DMS153 treated with DMSO at 0.1 percent for 48 hours (cell line): ENCODE results near the gene GPR146.
A peak's percentile ranks its signal among the peaks of the same experiment; 100 is the strongest.

ENCODE experiments used
- DNase-seq: peaks from one replicate; lab custom pipeline; 2025; ENCODE audit not compliant: unreplicated experiment; lab: John Stamatoyannopoulos, UW

The GPR146 gene

DNA sequence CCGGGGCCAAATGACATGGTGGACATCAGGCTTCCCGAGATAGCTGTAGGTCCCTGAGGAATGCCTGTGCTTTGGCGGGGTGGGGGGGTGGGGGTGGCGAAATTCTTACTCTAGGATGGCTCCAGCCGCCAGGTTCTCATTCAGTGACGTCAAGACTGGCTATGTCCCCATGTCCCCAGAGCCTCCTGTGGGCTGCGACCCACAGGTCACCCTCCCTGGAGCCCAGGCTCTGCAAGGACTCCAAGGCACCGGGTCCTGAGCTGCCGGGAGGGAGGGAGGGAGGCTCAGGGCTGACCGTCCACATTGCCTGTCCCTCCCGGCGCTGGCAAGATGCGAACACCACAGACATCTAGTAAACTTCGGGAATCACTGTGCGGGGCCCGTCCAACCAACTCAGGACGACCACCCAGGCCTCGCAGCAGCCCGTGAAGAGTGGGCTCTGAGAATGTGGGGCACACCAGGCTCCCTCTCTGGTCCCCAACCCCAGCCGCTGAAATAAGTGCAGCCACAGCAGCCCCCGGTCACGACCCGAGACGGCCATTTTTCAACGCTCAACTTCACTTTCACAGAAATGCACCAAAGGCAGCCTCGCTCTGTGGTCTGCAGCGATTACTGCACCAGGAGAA is 12.6 kb downstream of the GPR146 start:
- DNase-seq = no peak

GRCh38 chr7:1057416-1058291 is 13.3 kb downstream of the GPR146 start:
- DNase-seq = no peak

DNA sequence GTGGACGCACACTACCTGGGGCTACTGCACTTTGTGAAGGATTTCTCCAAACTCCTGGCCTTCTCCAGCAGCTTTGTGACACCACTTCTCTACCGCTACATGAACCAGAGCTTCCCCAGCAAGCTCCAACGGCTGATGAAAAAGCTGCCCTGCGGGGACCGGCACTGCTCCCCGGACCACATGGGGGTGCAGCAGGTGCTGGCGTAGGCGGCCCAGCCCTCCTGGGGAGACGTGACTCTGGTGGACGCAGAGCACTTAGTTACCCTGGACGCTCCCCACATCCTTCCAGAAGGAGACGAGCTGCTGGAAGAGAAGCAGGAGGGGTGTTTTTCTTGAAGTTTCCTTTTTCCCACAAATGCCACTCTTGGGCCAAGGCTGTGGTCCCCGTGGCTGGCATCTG is 14.0 kb downstream of the GPR146 start:
- no peak for DNase-seq

DNA sequence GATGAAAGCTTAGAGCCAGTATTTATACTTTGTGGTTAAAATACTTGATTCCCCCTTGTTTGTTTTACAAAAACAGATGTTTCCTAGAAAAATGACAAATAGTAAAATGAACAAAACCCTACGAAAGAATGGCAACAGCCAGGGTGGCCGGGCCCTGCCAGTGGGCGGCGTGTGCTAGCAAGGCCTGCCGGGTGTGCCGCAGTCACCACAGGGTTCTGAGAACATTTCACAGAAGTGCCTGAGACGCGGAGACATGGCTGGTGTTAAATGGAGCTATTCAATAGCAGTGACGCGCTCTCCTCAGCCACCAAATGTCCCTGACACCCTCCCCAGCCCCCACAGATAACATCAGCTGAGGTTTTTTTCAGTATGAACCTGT is 14.5 kb downstream of the GPR146 start:
- no peak for DNase-seq

DNA sequence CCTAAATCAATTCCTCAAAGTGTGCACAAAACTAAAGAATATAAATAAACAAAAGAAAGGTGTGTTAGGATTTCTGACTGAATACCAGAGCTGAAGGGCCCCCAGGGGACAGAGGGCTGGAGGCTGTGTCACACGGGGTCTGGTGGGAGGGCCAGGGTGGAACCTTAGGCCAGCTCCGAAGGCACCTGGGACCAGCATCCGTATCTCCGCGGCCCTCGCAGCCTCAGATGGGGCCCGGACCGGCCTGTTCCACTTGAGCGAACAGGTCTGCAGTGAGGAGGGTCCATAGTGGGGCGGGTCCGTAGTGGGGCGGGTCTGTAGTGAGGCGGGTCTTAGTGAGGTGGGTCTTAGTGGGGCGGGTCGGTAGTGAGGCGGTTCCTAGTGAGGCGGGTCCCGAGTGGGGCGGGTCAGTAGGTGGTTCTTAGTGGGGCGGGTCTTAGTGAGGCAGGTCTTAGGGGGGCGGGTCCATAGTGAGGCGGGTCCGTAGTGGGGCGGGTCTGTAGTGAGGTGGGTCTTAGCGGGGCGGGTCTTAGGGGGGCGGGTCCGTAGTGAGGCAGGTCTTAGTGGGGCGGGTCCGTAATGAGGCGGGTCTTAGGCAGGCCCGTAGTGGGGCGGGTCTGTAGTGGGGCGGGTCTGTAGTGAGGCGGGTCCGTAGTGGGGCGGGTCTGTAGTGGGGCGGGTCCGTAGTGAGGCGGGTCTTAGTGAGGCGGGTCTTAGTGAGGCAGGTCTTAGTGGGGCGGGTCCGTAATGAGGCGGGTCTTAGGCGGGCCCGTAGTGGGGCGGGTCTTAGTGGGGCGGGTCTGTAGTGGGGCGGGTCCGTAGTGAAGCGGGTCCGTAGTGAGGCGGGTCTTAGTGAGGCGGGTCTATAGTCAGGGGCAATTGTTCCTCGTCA is 15.1 kb downstream of the GPR146 start:
- DNase-seq = peak; percentile 34

- DNase-seq = no peak
Measured at GRCh38 chr7:1060315-1061072, 16.1 kb downstream of the GPR146 start.

DNA sequence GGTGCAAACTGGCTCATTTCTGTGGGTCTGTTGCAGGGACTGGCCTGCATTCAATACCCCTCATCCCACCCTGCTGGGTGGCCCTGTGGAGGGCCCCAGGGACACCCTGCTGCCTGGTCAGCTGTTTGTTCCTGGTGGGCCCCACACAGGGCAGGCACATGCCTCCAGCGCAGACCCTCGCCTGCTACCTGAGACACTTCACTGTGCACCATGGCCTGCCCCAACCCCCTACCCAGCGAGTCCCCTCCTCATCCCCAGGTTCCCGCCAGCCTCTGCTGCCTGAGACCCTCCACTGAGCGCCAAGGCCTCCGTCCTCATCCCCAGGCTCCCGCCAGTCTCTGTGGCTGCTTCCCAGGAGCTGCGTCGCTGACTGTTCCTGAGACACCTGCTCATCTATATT is 16.8 kb downstream of the GPR146 start:
- DNase-seq = no peak

GRCh38 chr7:1062296-1063294 is 18.2 kb downstream of the GPR146 start:
- DNase-seq = no peak

DNA sequence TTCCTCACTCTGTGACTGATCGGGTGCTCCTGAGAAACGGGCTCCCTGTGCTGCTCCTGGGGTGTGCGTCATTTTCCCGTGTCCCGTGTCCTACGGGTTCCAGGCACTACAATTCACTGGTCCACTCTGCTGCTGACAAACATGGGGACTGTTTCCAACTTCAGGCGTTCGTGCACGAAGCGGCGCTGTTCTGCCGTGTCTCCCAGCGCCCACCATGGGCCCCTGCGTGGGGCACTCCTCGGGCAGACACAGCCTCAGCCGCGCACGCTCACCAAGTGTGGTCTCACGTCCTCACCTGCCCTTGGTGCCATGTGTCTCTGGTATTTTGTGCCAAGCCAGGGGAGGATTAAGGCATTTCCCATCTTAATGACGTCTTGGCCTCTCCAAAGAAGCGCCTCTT is 19.0 kb downstream of the GPR146 start:
- DNase-seq = no peak

DNA sequence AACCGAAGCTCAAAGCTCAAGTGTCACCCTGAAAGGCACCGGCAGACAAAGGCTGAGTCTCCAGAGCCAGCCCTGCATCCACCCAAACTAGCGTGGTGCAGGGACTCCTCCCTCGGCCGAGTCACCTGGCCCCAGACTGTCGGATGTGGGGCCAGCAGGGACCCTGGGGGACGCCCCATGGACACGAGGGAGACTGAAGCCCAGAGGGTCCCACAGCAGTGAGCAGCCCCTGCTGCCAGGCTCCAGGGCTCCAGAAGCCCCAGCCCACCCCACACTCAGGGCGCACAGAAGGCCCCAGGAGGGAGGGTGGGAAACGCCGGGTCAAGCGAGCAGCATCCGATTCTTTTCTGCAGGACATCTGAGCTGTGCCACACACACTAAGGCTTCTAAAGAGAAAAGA is 20.2 kb downstream of the GPR146 start:
- no peak for DNase-seq

GRCh38 chr7:1065263-1065584 is 20.9 kb downstream of the GPR146 start:
- no peak for DNase-seq

DNA sequence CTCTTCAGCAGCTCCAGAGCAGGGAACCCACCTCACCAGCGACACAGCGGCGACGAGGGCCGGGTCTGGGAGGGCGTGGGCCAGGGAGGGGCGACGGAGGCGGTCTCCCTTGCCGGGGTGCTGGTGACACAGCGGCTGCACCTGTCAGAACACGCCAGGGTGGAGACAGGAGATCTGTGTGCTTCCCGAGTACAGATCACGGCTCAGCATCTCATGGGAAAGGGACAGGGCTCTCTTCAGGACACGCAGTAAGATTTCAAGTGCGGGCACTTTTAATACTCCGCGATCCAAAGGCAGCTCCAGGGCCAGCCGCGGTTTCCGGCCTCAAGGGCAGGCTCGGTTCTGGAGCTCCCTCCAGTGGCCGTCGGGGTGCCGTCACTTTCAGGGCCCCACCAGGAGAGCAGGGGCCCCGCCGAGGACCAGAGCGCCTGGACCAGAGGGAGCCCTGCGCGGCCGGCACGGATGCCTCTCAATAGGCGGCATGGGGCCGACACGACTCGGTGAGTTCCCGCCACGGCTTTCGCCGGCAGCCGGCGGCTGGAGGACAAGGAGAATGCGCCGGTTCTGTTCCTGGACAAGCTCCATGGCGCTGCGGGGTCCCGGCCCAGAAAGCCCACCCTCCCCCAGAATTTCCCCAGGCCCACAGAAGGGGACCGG is 21.4 kb downstream of the GPR146 start:
- DNase-seq = peak; percentile 74

- no peak for DNase-seq
Measured at GRCh38 chr7:1066242-1066588, 21.9 kb downstream of the GPR146 start.

GRCh38 chr7:1068013-1068412 is 23.7 kb downstream of the GPR146 start:
- no peak for DNase-seq

- DNase-seq = no peak
Measured at GRCh38 chr7:1068619-1069018, 24.3 kb downstream of the GPR146 start.

- DNase-seq = no peak
Measured at GRCh38 chr7:1070544-1071011, 26.2 kb downstream of the GPR146 start.

- no peak for DNase-seq
Measured at GRCh38 chr7:1071731-1072254, 27.4 kb downstream of the GPR146 start.

DNA sequence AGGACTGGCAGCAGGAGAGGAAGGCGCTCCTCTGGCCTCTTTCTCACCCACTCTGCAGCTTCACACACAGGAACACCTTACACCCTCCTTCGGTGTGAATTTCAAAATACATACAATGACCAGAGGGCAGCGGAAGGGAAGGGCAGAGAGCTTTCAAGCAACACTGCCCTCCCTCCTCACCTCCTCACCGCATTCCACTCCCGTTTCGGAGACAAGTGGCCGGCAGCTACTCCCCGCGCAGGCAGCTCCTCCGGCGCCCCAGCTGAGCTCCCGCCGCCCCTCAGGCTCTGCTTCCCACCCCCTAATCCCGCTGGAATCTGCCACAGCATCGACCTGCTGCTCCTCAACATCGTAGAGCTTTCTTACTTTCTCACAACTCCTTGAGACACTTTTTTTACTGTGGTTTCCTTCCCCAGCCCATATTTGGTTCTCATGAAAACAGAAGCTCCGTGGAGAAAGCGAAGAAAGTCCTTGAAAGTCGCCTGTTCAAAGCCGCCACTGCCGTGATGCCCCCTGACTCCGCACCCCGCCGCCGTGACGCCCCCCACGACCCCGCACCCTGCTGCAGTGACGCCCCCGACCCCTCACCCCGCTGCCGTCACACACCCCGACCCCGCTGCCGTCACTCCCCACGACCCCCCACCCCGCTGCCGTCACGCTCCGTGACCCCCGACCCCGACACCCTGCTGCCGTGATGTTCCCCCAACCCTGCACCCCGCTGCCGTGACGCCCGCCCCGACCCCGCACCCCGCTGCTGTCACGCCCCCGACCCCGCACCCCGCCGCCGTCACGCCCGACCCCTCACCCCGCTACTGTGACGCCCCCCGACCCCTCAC is 29.0 kb downstream of the GPR146 start:
- DNase-seq = no peak
